WTC11 (cell line): ENCODE data around the gene MLEC. TPM values are rescaled to one million over a fixed set of nuclear protein-coding genes. Genes with fewer than 3 reads are reported as not detected.

ENCODE experiments used
- ATAC-seq: fragments of 200-7000 bp; cut with Tn5 transposase; 2 replicates; pipeline ENCODE4 v1.10.0; 2021; ENCODE audit warnings: mild to moderate bottlenecking, moderate library complexity
- CTCF ChIA-PET: fragments of 300-600 bp; sonication (Branson Sonifier 250); formaldehyde crosslinking; loops from one replicate; lab custom pipeline; 2021; ENCODE audit warnings: antibody characterized with exemption; lab: Charles Lee
- POLR2A ChIA-PET: fragments of 350-600 bp; sonication (Branson Sonifier 250); formaldehyde crosslinking; loops from one replicate; lab custom pipeline; 2021; ENCODE audit warnings: antibody characterized with exemption; lab: Charles Lee
- DNase-seq: peaks from one replicate; pipeline ENCODE4 v3.0.0; 2021; ENCODE audit warnings: low spot score
- H3K27ac Mint-ChIP-seq: 2 replicates; pipeline ENCODE4 v1.8.0; 2021; ENCODE audit warnings: mixed read lengths
- H3K27me3 Mint-ChIP-seq: 2 replicates; pipeline ENCODE4 v1.8.0; 2021; ENCODE audit warnings: low read depth, mild to moderate bottlenecking, moderate library complexity, mixed read lengths
- H3K36me3 Mint-ChIP-seq: 2 replicates; pipeline ENCODE4 v1.8.0; 2021; ENCODE audit warnings: mixed read lengths
- H3K4me1 Mint-ChIP-seq: 2 replicates; pipeline ENCODE4 v1.8.0; 2022; ENCODE audit warnings: mixed read lengths
- H3K4me3 Mint-ChIP-seq: 2 replicates; pipeline ENCODE4 v1.8.0; 2021; ENCODE audit warnings: mild to moderate bottlenecking, moderate library complexity, mixed read lengths
- H3K9me3 Mint-ChIP-seq: 2 replicates; pipeline ENCODE4 v1.8.0; 2021; ENCODE audit warnings: mixed read lengths
- ATF1 ChIP-seq: sonication (generic); formaldehyde crosslinking; IDR thresholded peaks from 2 replicates; pipeline ENCODE4 v1.8.1; 2023; ENCODE audit warnings: mild to moderate bottlenecking, moderate library complexity, missing genetic modification reagents
- E2F1 ChIP-seq: sonication (generic); formaldehyde crosslinking; IDR thresholded peaks from 2 replicates; pipeline ENCODE4 v1.8.0; 2022; ENCODE audit warnings: mild to moderate bottlenecking, missing genetic modification reagents
- E2F5 ChIP-seq: sonication (generic); formaldehyde crosslinking; IDR thresholded peaks from 2 replicates; pipeline ENCODE4 v1.8.1; 2022; ENCODE audit warnings: mild to moderate bottlenecking, moderate library complexity, missing genetic modification reagents
- ELF4 ChIP-seq: sonication (generic); formaldehyde crosslinking; IDR thresholded peaks from 2 replicates; pipeline ENCODE4 v1.8.1; 2022; ENCODE audit warnings: low read depth, mild to moderate bottlenecking, moderate library complexity, missing genetic modification reagents
- EMX1 ChIP-seq: fragments of 250-450 bp; sonication (Bioruptor Pico); IDR thresholded peaks from 2 replicates; pipeline ENCODE4 v1.8.0; 2021; ENCODE audit warnings: mild to moderate bottlenecking
- FOXK1 ChIP-seq: sonication (generic); formaldehyde crosslinking; IDR thresholded peaks from 2 replicates; pipeline ENCODE4 v1.8.0; 2022; ENCODE audit warnings: mild to moderate bottlenecking, moderate library complexity, missing genetic modification reagents
- GABPB1 ChIP-seq: sonication (generic); formaldehyde crosslinking; IDR thresholded peaks from 2 replicates; pipeline ENCODE4 v1.8.1; 2023; ENCODE audit warnings: mild to moderate bottlenecking, missing genetic modification reagents
- GRHL2 ChIP-seq: fragments of 250-450 bp; sonication (Bioruptor Pico); IDR thresholded peaks from 2 replicates; pipeline ENCODE4 v1.8.0; 2022; ENCODE audit warnings: mild to moderate bottlenecking, moderate library complexity; ENCODE audit not compliant: insufficient replicate concordance, severe bottlenecking
- GTF2I ChIP-seq: fragments of 250-450 bp; sonication (Bioruptor Pico); conservative IDR thresholded peaks from 2 replicates; pipeline ENCODE4 v1.4.0; 2021; ENCODE audit warnings: mild to moderate bottlenecking
- JAZF1 ChIP-seq: fragments of 250-450 bp; sonication (Bioruptor Pico); IDR thresholded peaks from 2 replicates; pipeline ENCODE4 v1.9.0; 2021; ENCODE audit warnings: moderate library complexity, mild to moderate bottlenecking, inconsistent platforms
- MYBL2 ChIP-seq: sonication (generic); formaldehyde crosslinking; IDR thresholded peaks from 2 replicates; pipeline ENCODE4 v1.8.1; 2023; ENCODE audit warnings: mild to moderate bottlenecking, moderate library complexity, missing genetic modification reagents
- NR1H2 ChIP-seq: sonication (generic); formaldehyde crosslinking; IDR thresholded peaks from 2 replicates; pipeline ENCODE4 v1.9.0; 2021; ENCODE audit warnings: mild to moderate bottlenecking, moderate library complexity, missing genetic modification reagents
- SMAD3 ChIP-seq: sonication (generic); formaldehyde crosslinking; IDR thresholded peaks from 2 replicates; pipeline ENCODE4 v1.8.0; 2022; ENCODE audit warnings: missing genetic modification reagents, mild to moderate bottlenecking, borderline replicate concordance
- SP1 ChIP-seq: sonication (generic); formaldehyde crosslinking; conservative IDR thresholded peaks from 2 replicates; pipeline ENCODE4 v1.8.1; 2022; ENCODE audit warnings: missing genetic modification reagents
- ZBTB21 ChIP-seq: sonication (generic); formaldehyde crosslinking; IDR thresholded peaks from 2 replicates; pipeline ENCODE4 v1.8.1; 2023; ENCODE audit warnings: mild to moderate bottlenecking, missing genetic modification reagents, borderline replicate concordance
- ZMAT4 ChIP-seq: fragments of 250-450 bp; sonication (Bioruptor Pico); IDR thresholded peaks from 2 replicates; pipeline ENCODE4 v1.9.0; 2021; ENCODE audit warnings: mild to moderate bottlenecking
- ZNF121 ChIP-seq: sonication (generic); formaldehyde crosslinking; IDR thresholded peaks from 2 replicates; pipeline ENCODE4 v1.8.0; 2023; ENCODE audit warnings: missing genetic modification reagents
- ZNF263 ChIP-seq: sonication (generic); formaldehyde crosslinking; IDR thresholded peaks from 2 replicates; pipeline ENCODE4 v1.8.1; 2022; ENCODE audit warnings: low read depth, mild to moderate bottlenecking, moderate library complexity, missing genetic modification reagents
- ZNF423 ChIP-seq: fragments of 250-450 bp; sonication (Bioruptor Pico); IDR thresholded peaks from 2 replicates; pipeline ENCODE4 v2.1.2; 2022; ENCODE audit warnings: mild to moderate bottlenecking, moderate library complexity
- ZNF512 ChIP-seq: sonication (generic); formaldehyde crosslinking; IDR thresholded peaks from 2 replicates; pipeline ENCODE4 v1.8.1; 2022; ENCODE audit warnings: missing genetic modification reagents, borderline replicate concordance
- total RNA-seq: library from RNA; stranded (reverse); gene quantifications from 3 replicates; pipeline ENCODE4 v1.2.3, GENCODE V29; 2021
- TF ChIP-seq, protein P1 (sequence below): sonication (generic); formaldehyde crosslinking; conservative IDR thresholded peaks from 2 replicates; pipeline ENCODE4 v1.8.1; 2022; ENCODE audit warnings: mild to moderate bottlenecking, missing genetic modification reagents
- TF ChIP-seq, protein P2 (sequence below): sonication (generic); formaldehyde crosslinking; conservative IDR thresholded peaks from 2 replicates; pipeline ENCODE4 v1.8.1; 2023; ENCODE audit warnings: mild to moderate bottlenecking, low read depth, missing genetic modification reagents, moderate library complexity
- TF ChIP-seq, protein P3 (sequence below): sonication (generic); formaldehyde crosslinking; IDR thresholded peaks from 2 replicates; pipeline ENCODE4 v1.8.1; 2022; ENCODE audit warnings: low read depth, missing genetic modification reagents, borderline replicate concordance

The MLEC gene
- total RNA-seq, 1 experiment from 2014 or later: 278 TPM

DNA sequence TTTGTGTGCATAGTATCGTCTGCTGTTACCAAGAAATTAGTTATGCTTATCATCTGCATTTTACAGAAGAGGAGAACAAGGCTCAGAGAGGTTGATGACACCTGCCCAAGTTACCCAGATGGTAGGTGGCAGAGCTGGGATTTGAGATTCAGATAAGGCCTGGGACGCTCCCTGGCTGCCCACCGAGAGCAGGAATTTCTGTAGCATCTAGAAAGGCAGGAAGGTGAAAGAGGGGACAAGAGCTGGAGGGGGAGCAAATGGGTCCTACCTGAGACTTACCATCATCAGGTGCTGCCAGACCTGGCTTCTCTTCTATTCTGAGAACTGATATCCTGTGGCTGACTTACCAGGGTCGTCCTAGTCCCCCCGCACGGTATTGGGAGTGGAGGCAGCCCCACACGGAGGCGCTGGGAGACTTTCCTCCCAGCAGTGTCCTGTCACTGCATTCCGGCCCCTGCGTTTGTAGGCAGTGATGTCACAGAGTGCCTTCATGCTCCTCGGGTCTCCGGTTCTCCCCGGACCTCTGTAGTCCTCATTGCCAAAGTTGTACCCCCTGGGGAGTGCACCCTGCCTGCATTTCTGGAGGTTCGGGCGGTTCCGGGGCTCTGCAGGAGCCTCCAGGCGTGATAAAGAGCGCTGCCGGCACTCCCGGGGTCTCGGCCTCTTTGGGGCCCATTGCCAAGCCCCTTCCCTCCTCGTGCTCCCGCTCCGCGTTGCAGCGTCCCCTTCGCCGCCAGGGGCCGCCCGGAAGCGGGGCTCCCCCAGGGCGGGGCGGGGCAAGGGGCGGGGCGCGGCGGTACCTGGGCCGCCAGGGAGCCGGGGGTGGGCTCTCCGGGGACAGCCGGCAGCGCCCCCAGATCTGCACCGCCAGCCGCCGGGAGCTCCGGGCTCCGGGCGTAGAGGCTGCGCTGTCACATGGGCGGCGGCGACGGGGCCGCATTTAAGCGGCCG, 46.9 kb upstream of the MLEC start, which contains the start of gene CABP1:
Gene CABP1, plus strand, starts transcription at position 856 of the 951 bp plus-strand sequence. Its CDS starts 60 bp downstream, at position 916.
- H3K27ac Mint-ChIP-seq: peak within 1 kb of the TSS; percentile 37; the same call in 1 of the 2 replicates
- CTCF ChIA-PET: interaction anchor here (0.6 to 4.7 kb wide), 17 partner anchors 9 to 373 kb away, joined by 3 to 40 read pairs (median 4); partner anchors contain the start of genes MLEC and POP5
- H3K4me3 Mint-ChIP-seq: peak within 1 kb of the TSS; percentile 73
- POLR2A ChIA-PET: interaction anchor here (0.8 to 1.0 kb wide), 2 partner anchors 46 to 58 kb away, joined by 3 read pairs; partner anchors contain the start of gene POP5
- H3K4me1 Mint-ChIP-seq: peaks cover 15% of the 10 kb centered on the region
- H3K27me3 Mint-ChIP-seq: peaks cover 20% of the 10 kb centered on the region
- DNase-seq (peak; percentile 85), ATAC-seq (peak; percentile 72)
- no peaks in the 10 kb centered on the region for H3K36me3 Mint-ChIP-seq
- no peaks in the 10 kb centered on the region for H3K9me3 Mint-ChIP-seq
- no peak for TF ChIP-seq GABPB1 (CRISPR knock-in tag)
- TF ChIP-seq MYBL2 (CRISPR knock-in tag): 0 out of 2 replicates have a peak, but pooled peaks have one; percentile 36
- TF ChIP-seq, protein P1, sequence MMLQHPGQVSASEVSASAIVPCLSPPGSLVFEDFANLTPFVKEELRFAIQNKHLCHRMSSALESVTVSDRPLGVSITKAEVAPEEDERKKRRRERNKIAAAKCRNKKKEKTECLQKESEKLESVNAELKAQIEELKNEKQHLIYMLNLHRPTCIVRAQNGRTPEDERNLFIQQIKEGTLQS: no peak
- TF ChIP-seq, protein P2, sequence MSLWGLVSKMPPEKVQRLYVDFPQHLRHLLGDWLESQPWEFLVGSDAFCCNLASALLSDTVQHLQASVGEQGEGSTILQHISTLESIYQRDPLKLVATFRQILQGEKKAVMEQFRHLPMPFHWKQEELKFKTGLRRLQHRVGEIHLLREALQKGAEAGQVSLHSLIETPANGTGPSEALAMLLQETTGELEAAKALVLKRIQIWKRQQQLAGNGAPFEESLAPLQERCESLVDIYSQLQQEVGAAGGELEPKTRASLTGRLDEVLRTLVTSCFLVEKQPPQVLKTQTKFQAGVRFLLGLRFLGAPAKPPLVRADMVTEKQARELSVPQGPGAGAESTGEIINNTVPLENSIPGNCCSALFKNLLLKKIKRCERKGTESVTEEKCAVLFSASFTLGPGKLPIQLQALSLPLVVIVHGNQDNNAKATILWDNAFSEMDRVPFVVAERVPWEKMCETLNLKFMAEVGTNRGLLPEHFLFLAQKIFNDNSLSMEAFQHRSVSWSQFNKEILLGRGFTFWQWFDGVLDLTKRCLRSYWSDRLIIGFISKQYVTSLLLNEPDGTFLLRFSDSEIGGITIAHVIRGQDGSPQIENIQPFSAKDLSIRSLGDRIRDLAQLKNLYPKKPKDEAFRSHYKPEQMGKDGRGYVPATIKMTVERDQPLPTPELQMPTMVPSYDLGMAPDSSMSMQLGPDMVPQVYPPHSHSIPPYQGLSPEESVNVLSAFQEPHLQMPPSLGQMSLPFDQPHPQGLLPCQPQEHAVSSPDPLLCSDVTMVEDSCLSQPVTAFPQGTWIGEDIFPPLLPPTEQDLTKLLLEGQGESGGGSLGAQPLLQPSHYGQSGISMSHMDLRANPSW (CRISPR knock-in tag): no peak
- TF ChIP-seq ZNF423 (CRISPR knock-in tag): peak; percentile 48; the same call in 1 of the 2 replicates
- TF ChIP-seq JAZF1: no peak
- no peak for TF ChIP-seq E2F5 (CRISPR knock-in tag)
- peak; percentile 72 for TF ChIP-seq SP1 (CRISPR knock-in tag)
- TF ChIP-seq ZNF121 (CRISPR knock-in tag): no peak
- TF ChIP-seq EMX1: no peak
- TF ChIP-seq ZNF263: peak; percentile 61; the same call in 1 of the 2 replicates
- TF ChIP-seq ATF1 (CRISPR knock-in tag): no peak
- no peak for TF ChIP-seq ZMAT4 (CRISPR knock-in tag)
- TF ChIP-seq, protein P3, sequence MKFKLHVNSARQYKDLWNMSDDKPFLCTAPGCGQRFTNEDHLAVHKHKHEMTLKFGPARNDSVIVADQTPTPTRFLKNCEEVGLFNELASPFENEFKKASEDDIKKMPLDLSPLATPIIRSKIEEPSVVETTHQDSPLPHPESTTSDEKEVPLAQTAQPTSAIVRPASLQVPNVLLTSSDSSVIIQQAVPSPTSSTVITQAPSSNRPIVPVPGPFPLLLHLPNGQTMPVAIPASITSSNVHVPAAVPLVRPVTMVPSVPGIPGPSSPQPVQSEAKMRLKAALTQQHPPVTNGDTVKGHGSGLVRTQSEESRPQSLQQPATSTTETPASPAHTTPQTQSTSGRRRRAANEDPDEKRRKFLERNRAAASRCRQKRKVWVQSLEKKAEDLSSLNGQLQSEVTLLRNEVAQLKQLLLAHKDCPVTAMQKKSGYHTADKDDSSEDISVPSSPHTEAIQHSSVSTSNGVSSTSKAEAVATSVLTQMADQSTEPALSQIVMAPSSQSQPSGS (CRISPR knock-in tag): no peak
- TF ChIP-seq ZBTB21 (CRISPR knock-in tag): no peak
- TF ChIP-seq GTF2I (CRISPR knock-in tag): no peak
- TF ChIP-seq NR1H2 (CRISPR knock-in tag): no peak
- TF ChIP-seq ZNF512 (CRISPR knock-in tag): no peak
- TF ChIP-seq E2F1 (CRISPR knock-in tag): no peak
- no peak for TF ChIP-seq SMAD3 (CRISPR knock-in tag)
- no peak for TF ChIP-seq GRHL2 (CRISPR knock-in tag)
- no peak for TF ChIP-seq ELF4 (CRISPR knock-in tag)
- 0 out of 2 replicates have a peak, but pooled peaks have one; percentile 23 for TF ChIP-seq FOXK1
